ENCODE results near the gene ACAA2.
A peak's percentile ranks its signal among the peaks of the same experiment; 100 is the strongest.
"Not testable (repeated sequence)": the region's sequence is repeated elsewhere in the genome, so short reads cannot be mapped to it uniquely, and the experiment has no call there.

ACAA2 gene

DNA sequence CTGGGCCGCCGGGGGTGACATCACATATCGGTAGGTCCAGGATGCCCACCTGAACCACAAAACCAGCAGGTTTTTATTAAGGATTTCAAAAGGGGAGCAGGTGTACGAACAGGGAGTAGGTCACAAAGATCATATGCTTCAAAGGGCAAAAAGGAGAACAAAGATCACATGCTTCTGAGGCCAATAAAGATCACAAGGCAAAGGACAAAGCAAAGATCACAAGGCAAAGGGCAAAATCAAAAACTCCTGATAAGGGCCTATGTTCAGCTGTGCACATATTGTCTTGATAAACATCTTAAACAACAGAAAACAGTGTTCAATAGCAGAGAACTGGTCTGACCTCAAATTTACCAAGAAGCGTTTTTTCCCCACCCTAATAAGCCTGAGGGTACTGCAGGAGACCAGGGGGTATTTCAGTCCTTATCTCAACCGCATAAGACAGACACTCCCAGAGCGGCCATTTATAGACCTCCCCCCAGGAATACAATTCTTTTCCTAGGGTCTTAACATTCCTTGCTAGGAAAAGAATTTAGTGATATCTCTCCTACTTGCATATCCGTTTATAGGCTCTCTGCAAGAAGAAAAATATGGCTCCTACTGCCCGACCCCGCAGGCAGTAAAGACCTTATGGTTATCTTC lies 4.7 kb downstream of the ACAA2 start:
- H3K27ac Mint-ChIP-seq, ATAC-seq, H3K9me3 Mint-ChIP-seq, H3K4me3 Mint-ChIP-seq, H3K27me3 Mint-ChIP-seq: not testable (repeated sequence)
- Mint-ChIP-seq H3K4me1 (peaks cover 19% of the 10 kb centered on the region), H3K36me3 (peaks cover 21% of the 10 kb centered on the region)

DNA sequence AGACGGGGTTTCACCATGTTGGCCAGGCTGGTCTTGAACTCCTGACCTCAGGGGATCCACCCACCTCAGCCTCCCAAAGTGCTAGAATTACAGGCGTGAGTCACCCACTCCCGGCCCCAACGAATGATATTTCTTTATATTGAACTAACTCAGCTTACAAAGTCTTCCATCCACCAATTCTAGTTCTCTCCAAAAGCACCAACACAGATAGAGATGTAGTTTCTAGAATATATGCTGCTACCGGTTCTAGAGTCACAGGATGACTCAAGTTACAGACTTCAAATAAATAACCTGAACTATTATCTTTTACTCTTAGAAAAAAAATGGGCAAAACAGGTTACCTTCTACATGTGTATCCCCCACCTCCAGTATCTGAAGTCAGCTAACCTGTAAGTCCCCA lies 9.2 kb downstream of the ACAA2 start:
- peaks cover 14% of the 10 kb centered on the region for H3K36me3 Mint-ChIP-seq
- H3K9me3 Mint-ChIP-seq: peaks cover 5% of the 10 kb centered on the region
- H3K27ac Mint-ChIP-seq: no peak overlapping the region
- H3K4me3 Mint-ChIP-seq: no peak overlapping the region
- no peak for ATAC-seq
- no peaks in the 10 kb centered on the region for H3K27me3 Mint-ChIP-seq
- peaks cover 4% of the 10 kb centered on the region for H3K4me1 Mint-ChIP-seq

DNA sequence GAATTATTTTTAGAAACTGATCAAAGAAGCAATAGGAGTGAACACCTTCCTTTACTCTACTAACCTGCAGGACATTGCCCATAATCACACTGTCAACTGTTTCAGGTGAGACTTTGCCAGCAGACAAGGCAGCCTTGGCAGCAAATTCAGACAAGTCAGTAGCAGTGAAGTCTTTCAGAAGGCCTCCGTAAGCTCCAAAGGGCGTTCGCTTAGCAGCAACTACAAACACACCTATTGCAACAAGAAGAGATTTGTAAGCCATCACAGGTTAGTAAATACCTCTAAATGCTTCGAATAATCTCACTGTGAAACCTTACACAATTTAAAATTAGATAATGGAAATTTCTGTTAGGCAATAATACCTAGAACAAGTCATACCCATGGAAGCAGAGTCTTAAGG lies 10.7 kb downstream of the ACAA2 start:
- no peak for ATAC-seq
- no peaks in the 10 kb centered on the region for H3K27me3 Mint-ChIP-seq
- no peak overlapping the region for H3K27ac Mint-ChIP-seq
- H3K4me3 Mint-ChIP-seq: no peak overlapping the region
- H3K36me3 Mint-ChIP-seq: peaks cover 14% of the 10 kb centered on the region
- H3K4me1 Mint-ChIP-seq: peaks cover 4% of the 10 kb centered on the region
- H3K9me3 Mint-ChIP-seq: no peaks in the 10 kb centered on the region

DNA sequence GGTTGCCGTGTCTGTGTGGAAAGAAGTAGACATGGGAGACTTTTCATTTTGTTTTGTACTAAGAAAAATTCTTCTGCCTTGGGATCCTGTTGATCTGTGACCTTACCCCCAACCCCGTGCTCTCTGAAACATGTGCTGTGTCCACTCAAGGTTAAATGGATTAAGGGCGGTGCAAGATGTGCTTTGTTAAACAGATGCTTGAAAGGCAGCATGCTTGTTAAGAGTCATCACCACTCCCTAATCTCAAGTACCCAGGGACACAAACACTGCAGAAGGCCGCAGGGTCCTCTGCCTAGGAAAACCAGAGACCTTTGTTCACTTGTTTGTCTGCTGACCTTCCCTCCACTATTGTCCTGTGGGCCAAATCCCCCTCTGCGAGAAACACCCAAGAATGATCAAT lies 12.8 kb downstream of the ACAA2 start:
- not testable (repeated sequence) for H3K9me3 Mint-ChIP-seq

DNA sequence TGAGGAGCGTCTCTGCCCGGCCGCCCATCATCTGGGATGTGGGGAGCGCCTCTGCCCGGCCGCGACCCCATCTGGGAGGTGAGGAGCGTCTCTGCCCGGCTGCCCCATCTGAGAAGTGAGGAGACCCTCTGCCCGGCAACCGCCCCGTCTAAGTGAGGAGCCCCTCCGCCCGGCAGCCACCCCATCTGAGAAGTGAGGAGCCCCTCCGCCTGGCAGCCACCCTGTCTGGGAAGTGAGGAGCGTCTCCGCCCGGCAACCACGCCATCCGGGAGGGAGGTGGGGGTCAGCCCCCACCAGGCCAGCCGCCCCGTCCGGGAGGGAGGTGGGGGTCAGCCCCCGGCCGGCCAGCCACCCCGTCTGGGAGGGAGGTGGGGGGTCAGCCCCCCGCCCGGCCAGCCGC lies 13.5 kb downstream of the ACAA2 start:
- not testable (repeated sequence) for ATAC-seq, H3K9me3 Mint-ChIP-seq, H3K27me3 Mint-ChIP-seq, H3K4me3 Mint-ChIP-seq, H3K27ac Mint-ChIP-seq, H3K4me1 Mint-ChIP-seq
- H3K36me3 Mint-ChIP-seq: peaks cover 36% of the 10 kb centered on the region

More for the DNA sequence above, 12.8 kb downstream of the ACAA2 start:
- H3K27ac Mint-ChIP-seq, H3K4me1 Mint-ChIP-seq, H3K27me3 Mint-ChIP-seq, H3K4me3 Mint-ChIP-seq, ATAC-seq: not testable (repeated sequence)
- H3K36me3 Mint-ChIP-seq: peaks cover 31% of the 10 kb centered on the region

DNA sequence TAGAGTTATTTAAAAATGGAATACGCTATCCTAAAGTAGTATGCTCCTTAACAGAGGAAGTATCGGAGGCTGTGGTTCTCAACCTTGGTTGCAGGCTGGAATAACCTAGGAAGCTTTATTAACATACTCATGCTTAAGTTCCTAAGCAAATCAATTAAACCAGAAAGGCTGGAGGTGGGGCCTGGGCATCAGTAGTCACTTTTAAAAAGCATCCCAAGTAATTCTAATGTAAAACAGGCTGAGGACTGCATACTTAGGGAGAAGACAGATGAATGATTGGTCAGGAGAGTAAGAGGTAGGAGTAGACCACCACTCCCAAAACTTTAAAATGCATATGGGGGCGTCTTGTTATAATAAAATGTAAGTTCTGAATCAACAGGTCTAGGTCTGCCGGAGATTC lies 15.3 kb downstream of the ACAA2 start:
- Mint-ChIP-seq H3K4me1 (no peaks in the 10 kb centered on the region), H3K4me3 (no peak overlapping the region), H3K9me3 (no peaks in the 10 kb centered on the region), H3K36me3 (peaks cover 42% of the 10 kb centered on the region), H3K27me3 (no peaks in the 10 kb centered on the region), H3K27ac (no peak overlapping the region)
- ATAC-seq: no peak

DNA sequence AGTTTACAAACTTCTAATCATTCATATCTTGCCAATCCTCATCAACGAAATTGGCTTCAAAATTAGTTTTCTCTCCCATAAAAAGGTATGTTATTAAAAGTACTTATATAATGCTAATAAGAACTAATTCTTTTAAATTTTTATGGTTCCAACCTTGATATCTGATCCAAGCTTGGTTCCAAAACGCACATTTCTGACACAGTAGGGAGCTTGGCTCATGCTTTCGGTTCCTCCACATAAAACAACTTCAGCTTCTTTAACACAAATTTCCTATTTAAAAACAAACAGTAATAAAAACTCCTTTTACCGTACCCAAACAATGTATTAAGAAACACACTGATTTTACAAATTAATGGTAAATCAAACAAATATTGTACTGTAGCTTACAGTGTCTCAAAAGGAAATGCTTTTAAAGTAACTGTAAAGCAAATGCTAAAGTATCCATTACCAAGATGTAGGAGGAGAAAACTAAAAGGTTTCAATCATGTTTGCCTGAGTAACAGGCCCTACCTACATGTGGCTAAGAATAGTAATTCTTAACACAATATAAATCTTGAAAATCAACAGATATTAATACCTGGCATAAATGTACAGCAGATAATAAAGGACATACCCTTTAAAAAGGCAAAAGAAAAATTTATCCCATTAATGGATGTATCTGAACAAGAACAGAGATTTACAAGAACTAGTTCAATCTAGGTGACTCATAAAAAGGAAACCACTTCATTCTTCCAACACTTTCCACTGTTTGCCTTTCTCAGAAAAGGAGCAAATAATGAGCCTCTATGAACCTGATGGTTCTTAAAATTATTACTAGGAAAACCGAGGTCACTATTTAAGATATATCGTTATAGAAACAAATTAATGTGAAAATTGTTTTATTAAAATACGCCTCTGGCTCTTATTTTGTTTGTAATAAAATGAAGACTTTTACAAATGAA lies 17.5 kb downstream of the ACAA2 start:
- peaks cover 48% of the 10 kb centered on the region for H3K36me3 Mint-ChIP-seq
- H3K27ac Mint-ChIP-seq: no peak overlapping the region
- no peak overlapping the region for H3K4me3 Mint-ChIP-seq

DNA sequence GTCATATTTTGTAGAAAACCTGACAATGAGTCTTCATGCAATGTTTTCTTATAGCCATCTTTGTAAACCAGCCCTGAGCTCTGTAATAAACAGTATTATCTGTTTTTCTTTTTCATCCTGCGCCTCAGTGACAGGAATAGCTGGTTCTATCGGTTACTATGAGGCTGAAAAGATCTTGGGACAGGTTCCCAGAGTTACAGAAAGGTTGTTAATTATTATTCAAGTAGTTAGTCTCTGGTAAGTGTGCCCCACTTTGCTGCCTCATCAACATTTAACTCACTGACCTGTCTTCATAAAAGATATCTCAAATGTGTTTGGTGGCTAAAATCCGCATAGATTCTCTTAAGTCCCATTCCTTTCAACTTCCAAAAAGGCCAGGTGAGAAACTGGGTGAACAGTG lies 18.6 kb downstream of the ACAA2 start:
- ATAC-seq: no peak
- H3K36me3 Mint-ChIP-seq: peaks cover 59% of the 10 kb centered on the region
- H3K27me3 Mint-ChIP-seq: no peaks in the 10 kb centered on the region
- H3K27ac Mint-ChIP-seq: no peak overlapping the region
- no peaks in the 10 kb centered on the region for H3K9me3 Mint-ChIP-seq
- H3K4me3 Mint-ChIP-seq: no peak overlapping the region
- no peaks in the 10 kb centered on the region for H3K4me1 Mint-ChIP-seq

More for the DNA sequence above, 17.5 kb downstream of the ACAA2 start:
- Mint-ChIP-seq H3K27me3 (no peaks in the 10 kb centered on the region), H3K4me1 (no peaks in the 10 kb centered on the region), H3K9me3 (no peaks in the 10 kb centered on the region)
- ATAC-seq: no peak

DNA sequence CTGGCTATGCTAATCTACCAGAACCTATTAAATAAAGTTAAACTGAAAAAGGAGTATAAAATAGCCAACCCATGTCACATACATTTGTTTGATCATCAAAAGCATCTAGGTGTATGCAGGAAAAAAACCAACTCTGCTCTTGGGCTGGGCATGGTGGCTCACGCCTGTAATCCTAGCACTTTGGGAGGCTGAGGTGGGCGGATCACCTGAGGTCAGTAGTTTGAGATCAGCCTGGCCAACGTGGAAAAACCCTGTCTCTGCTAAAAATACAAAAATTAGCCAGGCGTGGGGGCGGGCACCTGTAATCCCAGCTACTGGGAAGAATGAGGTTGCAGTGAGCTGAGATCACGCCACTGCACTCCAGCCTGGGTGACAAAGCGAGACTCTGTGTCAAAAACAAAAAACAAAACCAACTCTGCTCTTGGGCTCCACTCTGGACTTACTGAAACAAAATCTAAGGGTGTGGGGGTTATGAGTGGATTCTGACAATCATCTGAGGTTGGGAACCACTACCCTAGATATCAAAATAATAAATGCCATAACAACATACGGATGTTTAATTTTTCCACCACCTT lies 23.7 kb downstream of the ACAA2 start:
- not testable (repeated sequence) for H3K27ac Mint-ChIP-seq, H3K9me3 Mint-ChIP-seq, H3K4me3 Mint-ChIP-seq, ATAC-seq, H3K27me3 Mint-ChIP-seq, H3K4me1 Mint-ChIP-seq
- peaks cover 60% of the 10 kb centered on the region for H3K36me3 Mint-ChIP-seq

DNA sequence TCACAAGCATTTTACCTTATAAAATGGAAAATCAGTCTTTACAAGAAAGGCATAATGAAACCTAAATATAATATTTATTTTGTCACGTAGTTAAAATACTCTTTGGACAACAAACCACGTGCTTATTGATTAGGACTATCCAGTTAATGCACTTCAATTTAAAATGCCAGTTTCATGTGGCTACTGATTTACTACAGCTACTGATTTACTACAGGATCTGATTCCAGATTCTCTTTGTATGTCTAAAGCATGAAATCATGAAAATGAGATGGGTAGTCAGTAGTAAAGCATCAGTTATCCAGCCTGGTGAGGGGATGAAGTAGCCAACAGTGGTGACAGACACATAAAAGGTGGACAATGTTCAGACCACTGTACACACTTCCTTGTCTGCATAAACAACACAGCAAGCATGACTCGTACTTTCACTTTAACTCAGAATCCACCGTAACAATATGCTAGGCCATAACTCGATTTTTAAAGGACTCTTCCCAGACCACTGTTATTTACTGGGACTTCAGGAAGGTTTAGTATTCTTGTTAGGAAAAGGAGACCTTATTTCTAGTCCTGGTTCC lies 24.9 kb downstream of the ACAA2 start:
- H3K36me3 Mint-ChIP-seq: peaks cover 65% of the 10 kb centered on the region
- no peaks in the 10 kb centered on the region for H3K27me3 Mint-ChIP-seq
- ATAC-seq: no peak
- no peak overlapping the region for H3K4me3 Mint-ChIP-seq
- peaks cover 7% of the 10 kb centered on the region for H3K4me1 Mint-ChIP-seq
- H3K9me3 Mint-ChIP-seq: no peaks in the 10 kb centered on the region
- peak overlapping the region; percentile 1 for H3K27ac Mint-ChIP-seq

DNA sequence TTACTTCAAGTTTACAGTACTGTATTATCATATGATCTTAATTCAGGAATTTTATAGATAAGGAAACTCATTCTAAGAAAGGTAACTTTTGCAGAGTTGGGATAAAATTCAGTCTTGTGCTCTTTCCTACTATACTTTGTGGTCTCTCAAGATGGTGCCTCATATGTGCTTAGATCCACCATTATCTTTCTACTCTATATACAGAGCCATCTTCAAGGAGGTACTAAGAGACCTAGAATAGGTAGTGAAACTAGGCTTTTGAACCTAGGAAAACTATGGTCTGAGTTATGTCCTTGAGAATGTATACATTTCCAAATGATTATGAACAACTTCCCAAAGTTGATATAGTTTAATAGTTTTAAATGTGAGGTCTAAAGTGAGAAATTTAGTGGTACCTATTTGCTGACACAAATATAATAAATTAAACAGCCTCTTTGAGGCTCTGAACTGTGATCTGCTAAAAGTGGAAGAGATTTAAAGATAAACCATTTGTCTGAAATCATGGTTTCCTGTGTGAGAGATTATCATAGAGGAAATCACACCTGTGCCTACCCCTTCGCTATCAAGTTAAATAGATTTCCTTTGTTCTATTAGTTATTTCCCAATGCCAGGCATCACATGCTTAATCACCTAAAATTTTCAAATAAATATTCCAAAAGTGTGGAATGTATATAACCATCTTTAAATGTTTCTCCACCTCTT lies 27.2 kb downstream of the ACAA2 start:
- Mint-ChIP-seq H3K27ac (no peak overlapping the region), H3K4me1 (peaks cover 7% of the 10 kb centered on the region), H3K9me3 (no peaks in the 10 kb centered on the region), H3K36me3 (peaks cover 70% of the 10 kb centered on the region), H3K27me3 (no peaks in the 10 kb centered on the region), H3K4me3 (no peak overlapping the region)
- ATAC-seq: no peak

DNA sequence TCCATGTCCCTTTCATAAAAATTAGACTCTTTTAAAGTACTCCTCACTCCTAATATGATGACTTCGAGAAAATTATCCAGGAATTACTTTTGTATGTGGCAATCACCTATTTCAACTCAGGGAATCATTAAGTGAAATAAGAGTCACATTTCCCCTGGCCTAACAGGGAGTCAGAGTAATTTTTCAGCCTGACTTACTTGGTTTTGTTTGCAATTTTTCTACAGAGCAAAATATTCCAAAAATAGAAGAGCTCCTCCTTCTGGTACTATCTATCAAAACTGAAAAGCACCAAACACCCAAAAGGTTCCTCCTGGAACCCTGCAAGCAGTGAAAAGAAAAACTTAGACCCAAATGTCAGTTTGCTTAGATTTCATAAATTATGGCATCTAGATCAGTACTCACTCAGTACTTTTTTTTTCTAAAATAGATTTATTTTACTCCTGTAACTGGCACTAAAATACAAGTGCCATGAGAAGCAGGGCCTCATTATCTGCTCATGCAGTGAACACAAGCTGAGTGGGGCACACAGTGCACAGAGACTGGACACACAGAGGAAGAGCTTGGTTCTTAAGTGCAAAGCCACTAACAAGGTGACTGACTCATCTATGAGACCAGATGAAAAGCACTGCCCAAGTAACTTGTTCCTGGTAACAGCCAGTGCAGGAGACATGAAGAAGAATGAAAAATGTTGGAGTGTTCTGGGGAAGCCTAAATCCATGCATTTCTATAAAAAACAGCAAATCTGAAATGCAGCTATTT lies 28.7 kb downstream of the ACAA2 start:
- peaks cover 70% of the 10 kb centered on the region for H3K36me3 Mint-ChIP-seq
- ATAC-seq: no peak
- H3K4me3 Mint-ChIP-seq: no peak overlapping the region
- H3K4me1 Mint-ChIP-seq: peaks cover 7% of the 10 kb centered on the region
- H3K27ac Mint-ChIP-seq: no peak overlapping the region
- H3K27me3 Mint-ChIP-seq: no peaks in the 10 kb centered on the region
- no peaks in the 10 kb centered on the region for H3K9me3 Mint-ChIP-seq

DNA sequence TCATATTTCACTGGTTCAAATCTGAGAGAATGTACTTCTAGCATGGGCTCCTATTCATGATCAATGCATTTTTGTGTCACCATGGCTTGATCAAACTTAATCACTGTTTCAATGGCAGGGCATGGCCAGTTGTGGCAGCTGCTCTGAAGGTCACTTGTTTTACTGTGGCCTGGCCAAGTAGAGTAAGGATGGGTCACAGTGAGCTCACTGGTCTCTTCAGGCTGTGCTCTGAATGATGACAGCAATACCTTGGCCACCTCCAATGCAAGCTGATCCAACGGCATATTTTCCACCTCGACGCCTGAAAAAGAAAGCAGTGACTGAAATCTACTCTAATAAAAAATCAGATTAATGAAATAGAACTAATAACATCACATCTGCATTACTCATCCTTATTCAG lies 29.7 kb downstream of the ACAA2 start:
- H3K9me3 Mint-ChIP-seq, H3K27ac Mint-ChIP-seq, ATAC-seq, H3K4me1 Mint-ChIP-seq, H3K27me3 Mint-ChIP-seq, H3K4me3 Mint-ChIP-seq: not testable (repeated sequence)
- peaks cover 70% of the 10 kb centered on the region for H3K36me3 Mint-ChIP-seq

DNA sequence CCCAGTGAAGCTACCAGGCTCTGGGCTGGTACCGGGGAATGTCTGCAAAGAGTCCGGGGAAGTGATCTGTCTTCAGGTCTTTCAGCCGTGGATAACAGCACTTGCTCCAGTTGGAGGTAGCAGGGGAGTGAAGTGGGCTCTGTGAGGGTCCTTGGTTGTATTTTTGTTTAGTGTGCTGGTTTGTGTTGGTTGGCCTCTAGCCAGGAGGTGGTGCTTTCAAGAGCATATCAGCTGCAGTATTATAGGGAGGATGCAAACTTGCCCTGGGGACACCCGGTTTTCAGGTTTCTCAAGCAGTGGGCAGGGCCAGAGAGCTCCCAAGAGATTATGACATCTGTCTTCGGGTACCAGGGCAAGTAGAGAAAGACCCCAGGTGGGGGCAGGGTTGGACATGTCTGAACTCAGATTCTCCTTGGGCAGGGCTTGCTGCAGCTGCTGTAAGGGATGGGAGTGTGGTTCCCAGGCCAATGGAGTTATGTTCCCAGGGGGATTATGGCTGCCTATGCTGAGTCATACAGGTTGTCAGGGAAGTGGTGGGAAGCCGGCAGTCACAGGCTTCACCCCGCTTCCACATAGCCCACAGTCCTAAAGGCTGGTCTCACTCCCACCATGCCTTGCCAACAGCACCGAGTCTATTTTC lies 34.4 kb downstream of the ACAA2 start:
- Mint-ChIP-seq H3K27ac (no peak overlapping the region), H3K4me1 (no peaks in the 10 kb centered on the region), H3K9me3 (peaks cover 19% of the 10 kb centered on the region), H3K4me3 (no peak overlapping the region), H3K36me3 (peaks cover 52% of the 10 kb centered on the region), H3K27me3 (no peaks in the 10 kb centered on the region)
- ATAC-seq: no peak
